HEK293 (cell line): ENCODE data around the gene METTL1.
A peak's percentile ranks its signal among the peaks of the same experiment; 100 is the strongest.

Source experiments
- CTCF ChIA-PET: fragments of 350-600 bp; formaldehyde crosslinking; extraction: SDS; loops from one replicate; lab custom pipeline; 2021; ENCODE audit warnings: antibody characterized with exemption; lab: Yijun Ruan, JAX
- POLR2A ChIA-PET: fragments of 300-600 bp; formaldehyde crosslinking; extraction: SDS; loops from one replicate; lab custom pipeline; 2020; ENCODE audit warnings: antibody characterized with exemption, inconsistent platforms; lab: Yijun Ruan, JAX
- H3K27ac ChIP-seq: fragments of 200-500 bp; sonication (Bioruptor generic); 2 replicates; pipeline ENCODE4 v1.5.1; 2014; ENCODE audit warnings: low read depth, low read length, control low read depth, inconsistent platforms; ENCODE audit errors: extremely low read depth
- H3K36me3 ChIP-seq, 2 experiments: fragments of 200-500 bp in 1 of 2; sonication (Bioruptor generic) in 1 of 2; 1 replicate in 1 of 2; 2 replicates in 1 of 2; pipeline ENCODE4 v1.5.1; 2014 to 2017; ENCODE audit warnings: inconsistent platforms in 2 of 2, low read length in 2 of 2; ENCODE audit not compliant: control insufficient read depth in 2 of 2, insufficient read depth in 1 of 2
- H3K4me1 ChIP-seq: fragments of 200-500 bp; sonication (Bioruptor generic); 2 replicates; pipeline ENCODE4 v1.5.1; 2014; ENCODE audit warnings: mild to moderate bottlenecking, low read length, inconsistent platforms; ENCODE audit not compliant: control insufficient read depth, insufficient read depth
- H3K4me3 ChIP-seq: 2 replicates; pipeline ENCODE4 v1.5.1; 2011; ENCODE audit warnings: low read depth, mild to moderate bottlenecking, control low read depth, low read length, moderate library complexity
- H3K9me3 ChIP-seq: fragments of 200-500 bp; sonication (Bioruptor generic); 2 replicates; pipeline ENCODE4 v1.5.1; 2014; ENCODE audit warnings: low read depth, low read length, inconsistent platforms; ENCODE audit not compliant: control insufficient read depth, insufficient read depth
- CTCF ChIP-seq: fragments of 450-650 bp; formaldehyde crosslinking; IDR thresholded peaks from 2 replicates; pipeline ENCODE4 v1.5.1; 2016; ENCODE audit warnings: missing biosample characterization, missing genetic modification characterization
- EGR2 ChIP-seq: fragments of 450-650 bp; formaldehyde crosslinking; IDR thresholded peaks from 2 replicates; pipeline ENCODE4 v1.5.1; 2016; ENCODE audit warnings: low read depth, missing biosample characterization, missing genetic modification characterization
- INSM2 ChIP-seq: fragments of 450-650 bp; formaldehyde crosslinking; IDR thresholded peaks from 2 replicates; pipeline ENCODE4 v1.5.1; 2016; ENCODE audit warnings: missing biosample characterization, missing genetic modification characterization
- PRDM10 ChIP-seq: fragments of 450-650 bp; formaldehyde crosslinking; IDR thresholded peaks from 2 replicates; pipeline ENCODE4 v1.5.1; 2016; ENCODE audit warnings: missing biosample characterization, missing genetic modification characterization
- SALL2 ChIP-seq: fragments of 450-650 bp; formaldehyde crosslinking; IDR thresholded peaks from 2 replicates; pipeline ENCODE4 v1.5.0; 2017; ENCODE audit warnings: missing biosample characterization, mild to moderate bottlenecking, missing genetic modification characterization, borderline replicate concordance
- SCRT2 ChIP-seq: fragments of 450-650 bp; formaldehyde crosslinking; IDR thresholded peaks from 2 replicates; pipeline ENCODE4 v1.5.1; 2016; ENCODE audit warnings: missing biosample characterization, missing genetic modification characterization
- SP2 ChIP-seq: fragments of 450-650 bp; formaldehyde crosslinking; IDR thresholded peaks from 2 replicates; pipeline ENCODE4 v1.5.1; 2016; ENCODE audit warnings: missing biosample characterization, missing genetic modification characterization
- SP3 ChIP-seq: fragments of 450-650 bp; formaldehyde crosslinking; IDR thresholded peaks from 2 replicates; pipeline ENCODE4 v1.5.1; 2016; ENCODE audit warnings: missing biosample characterization, missing genetic modification characterization
- ZBTB8A ChIP-seq: fragments of 450-650 bp; formaldehyde crosslinking; IDR thresholded peaks from 2 replicates; pipeline ENCODE4 v1.5.1; 2016; ENCODE audit warnings: missing biosample characterization, missing genetic modification characterization
- ZIC2 ChIP-seq: fragments of 450-650 bp; formaldehyde crosslinking; IDR thresholded peaks from 2 replicates; pipeline ENCODE4 v1.5.1; 2016; ENCODE audit warnings: missing biosample characterization, missing genetic modification characterization
- ZNF335 ChIP-seq: fragments of 450-650 bp; formaldehyde crosslinking; conservative IDR thresholded peaks from 2 replicates; pipeline ENCODE4 v1.5.1; 2016; ENCODE audit warnings: missing biosample characterization, missing genetic modification characterization
- ZNF341 ChIP-seq: fragments of 450-650 bp; formaldehyde crosslinking; IDR thresholded peaks from 2 replicates; pipeline ENCODE4; 2016; ENCODE audit warnings: low read depth, missing biosample characterization, missing genetic modification characterization
- ZNF37A ChIP-seq: fragments of 450-650 bp; IDR thresholded peaks from 2 replicates; pipeline ENCODE4 v1.5.1; 2018; ENCODE audit warnings: missing biosample characterization, missing genetic modification characterization
- ZNF423 ChIP-seq: fragments of 450-650 bp; formaldehyde crosslinking; IDR thresholded peaks from 2 replicates; pipeline ENCODE4 v1.5.1; 2016; ENCODE audit warnings: missing biosample characterization, missing genetic modification characterization
- ZNF510 ChIP-seq: fragments of 450-650 bp; formaldehyde crosslinking; IDR thresholded peaks from 2 replicates; pipeline ENCODE4 v1.5.1; 2018; ENCODE audit warnings: mild to moderate bottlenecking, missing genetic modification characterization, missing biosample characterization; ENCODE audit not compliant: insufficient replicate concordance
- ZNF660 ChIP-seq: fragments of 450-650 bp; IDR thresholded peaks from 2 replicates; pipeline ENCODE4 v1.5.1; 2018; ENCODE audit warnings: missing biosample characterization, mild to moderate bottlenecking, missing genetic modification characterization
- ZSCAN4 ChIP-seq: fragments of 450-650 bp; formaldehyde crosslinking; IDR thresholded peaks from 2 replicates; pipeline ENCODE4 v1.5.1; 2017; ENCODE audit warnings: missing biosample characterization, missing genetic modification characterization
- ZXDB ChIP-seq: fragments of 450-650 bp; formaldehyde crosslinking; IDR thresholded peaks from 2 replicates; pipeline ENCODE4 v1.5.1; 2016; ENCODE audit warnings: missing biosample characterization, missing genetic modification characterization

METTL1 gene

GRCh38 chr12:57743769-57744168 is 28.1 kb downstream of the METTL1 start (continued):
- no peak for TF ChIP-seq PRDM10
- TF ChIP-seq ZNF423 (tag by site-specific recombination) = no peak
- no peak for TF ChIP-seq ZNF660 (tag by site-specific recombination)
- no peak for TF ChIP-seq INSM2
- TF ChIP-seq, all 188 proteins: peak for 1

- peaks cover 0 to 13% of the 10 kb centered on the region in 2 experiments; a peak in 2 of 3 replicates for H3K36me3 ChIP-seq
- TF ChIP-seq ZIC2 (peak; percentile 52; the same call in 1 of the 2 replicates), SP3 (tag by site-specific recombination) (peak; percentile 26; the same call in 1 of the 2 replicates), ZNF335 (peak; percentile 46), EGR2 (tag by site-specific recombination) (0 out of 2 replicates have a peak, but pooled peaks have one; percentile 13), CTCF (tag by site-specific recombination) (0 out of 2 replicates have a peak, but pooled peaks have one; percentile 5), ZNF341 (tag by site-specific recombination) (peak; percentile 50; the same call in 1 of the 2 replicates), SP2 (tag by site-specific recombination) (peak; percentile 44), ZXDB (tag by site-specific recombination) (no peak), ZNF37A (tag by site-specific recombination) (no peak), ZBTB8A (tag by site-specific recombination) (0 out of 2 replicates have a peak, but pooled peaks have one; percentile 27)
- H3K9me3 ChIP-seq = no peaks in the 10 kb centered on the region
- CTCF ChIA-PET = interaction anchor here (0.6 to 2.2 kb wide), 5 partner anchors 16 to 562 kb away, joined by 3 to 9 read pairs (median 4); no protein-coding TSS in a partner anchor
- peaks cover 5% of the 10 kb centered on the region; the same call in 1 of the 2 replicates for H3K4me1 ChIP-seq
- POLR2A ChIA-PET = no interaction called here
- H3K4me3 ChIP-seq = no peak overlapping the region
- H3K27ac ChIP-seq = no peak overlapping the region
Measured at GRCh38 chr12:57741844-57742738, 29.8 kb downstream of the METTL1 start.

GRCh38 chr12:57741413-57741789 is 30.5 kb downstream of the METTL1 start:
- H3K4me3 ChIP-seq = no peak overlapping the region
- H3K36me3 ChIP-seq = peaks cover 0 to 7% of the 10 kb centered on the region in 2 experiments; a peak in 1 of 3 replicates
- no peaks in the 10 kb centered on the region for H3K9me3 ChIP-seq
- peaks cover 5% of the 10 kb centered on the region; the same call in 1 of the 2 replicates for H3K4me1 ChIP-seq
- POLR2A ChIA-PET = no interaction called here
- no peak overlapping the region for H3K27ac ChIP-seq
- CTCF ChIA-PET = interaction anchor here (1.3 to 2.2 kb wide), 3 partner anchors 15 to 158 kb away, joined by 4 to 9 read pairs (median 6); no protein-coding TSS in a partner anchor
- TF ChIP-seq SCRT2 (tag by site-specific recombination) (0 out of 2 replicates have a peak, but pooled peaks have one; percentile 40), SALL2 (no peak), ZSCAN4 (tag by site-specific recombination) (peak; percentile 80), ZNF510 (no peak)
